Pons (tissue), 1 donor: ENCODE measurements around the gene DPAGT1.
"Not testable (repeated sequence)": the region's sequence is repeated elsewhere in the genome, so short reads cannot be mapped to it uniquely, and the experiment has no call there.

Experiments used
- DNase-seq: peaks from one replicate; pipeline ENCODE4 v3.0.0-alpha.2; 2016; ENCODE audit warnings: low spot score

DPAGT1 gene

GRCh38 chr11:119093942-119094815 is 7.5 kb downstream of the DPAGT1 start:
- DNase-seq: no peak

- no peak for DNase-seq
Observed at GRCh38 chr11:119092880-119093842, 8.5 kb downstream of the DPAGT1 start.

- no peak for DNase-seq
Observed at GRCh38 chr11:119091966-119092879, 9.4 kb downstream of the DPAGT1 start.

GRCh38 chr11:119091178-119091577 is 10.5 kb downstream of the DPAGT1 start:
- no peak for DNase-seq

GRCh38 chr11:119089319-119089718 is 12.3 kb downstream of the DPAGT1 start:
- DNase-seq: no peak

- DNase-seq: no peak
Observed at GRCh38 chr11:119088406-119088805, 13.2 kb downstream of the DPAGT1 start.

- DNase-seq: no peak
Observed at GRCh38 chr11:119087747-119088241, 13.9 kb downstream of the DPAGT1 start.

GRCh38 chr11:119087123-119087522 is 14.5 kb downstream of the DPAGT1 start:
- no peak for DNase-seq

GRCh38 chr11:119085437-119085847 is 16.2 kb downstream of the DPAGT1 start:
- no peak for DNase-seq

GRCh38 chr11:119084663-119085436 is 16.8 kb downstream of the DPAGT1 start, which contains the start of gene HMBS:
Gene HMBS, plus strand, starts transcription at chr11:119084881. Its CDS starts 153 bp downstream, at chr11:119085034.
- peak; percentile 98 for DNase-seq

- peak; percentile 97 for DNase-seq
Observed at GRCh38 chr11:119081682-119082260, 19.9 kb downstream of the DPAGT1 start.

GRCh38 chr11:119078675-119079420 is 22.8 kb downstream of the DPAGT1 start:
- no peak for DNase-seq

GRCh38 chr11:119077839-119078238 is 23.8 kb downstream of the DPAGT1 start:
- no peak for DNase-seq

GRCh38 chr11:119067371-119068222 is 34.1 kb downstream of the DPAGT1 start, which contains the start of gene VPS11:
Gene VPS11, plus strand, starts transcription at chr11:119067818. Its CDS starts 6 bp downstream, at chr11:119067824.
- DNase-seq: peak; percentile 94

GRCh38 chr11:119065369-119065768 is 36.3 kb downstream of the DPAGT1 start:
- DNase-seq: peak; percentile 50

- DNase-seq: no peak
Observed at GRCh38 chr11:119062779-119063178, 38.9 kb downstream of the DPAGT1 start.

GRCh38 chr11:119061256-119061655 is 40.4 kb downstream of the DPAGT1 start:
- no peak for DNase-seq

GRCh38 chr11:119059128-119059527 is 42.5 kb downstream of the DPAGT1 start:
- DNase-seq: not testable (repeated sequence)
